Endothelial cell of umbilical vein (primary cell): Measurements from ENCODE around the gene GJA8. TPM values are rescaled to one million over a fixed set of nuclear protein-coding genes. Genes with fewer than 3 reads are reported as not detected.
"Not testable (repeated sequence)": the region's sequence is repeated elsewhere in the genome, so short reads cannot be mapped to it uniquely, and the experiment has no call there.

Experiments
- BruUV-seq: library from RNA; stranded (reverse); fragments of 400-500 nt; replicated peaks from 2 replicates; lab custom pipeline; 2021; lab: Mats Ljungman, UMichigan
- CTCF ChIA-PET: fragments of 300-600, 350-600 bp; sonication (Branson Sonifier 250); formaldehyde crosslinking; loops from one replicate; lab custom pipeline; 2021; ENCODE audit warnings: antibody characterized with exemption, inconsistent platforms; lab: Charles Lee
- POLR2A ChIA-PET: fragments of 300-600, 350-600 bp; sonication (Branson Sonifier 250); formaldehyde crosslinking; loops from one replicate; lab custom pipeline; 2021; ENCODE audit warnings: antibody characterized with exemption, inconsistent platforms; lab: Charles Lee
- DNase-seq: peaks from one replicate; pipeline ENCODE4 v3.0.0-alpha.2; 2011; ENCODE audit warnings: low read depth, low spot score
- FAIRE-seq: peaks from 2 replicates; lab custom pipeline; 2011; peaks lifted over from hg19 to GRCh38; lab: Jason Lieb, UNC
- H2AFZ ChIP-seq: 2 replicates; pipeline ENCODE4 v1.6.0; 2012; ENCODE audit warnings: low read depth, low read length, control low read depth, inconsistent platforms
- H3K27ac ChIP-seq: 2 replicates; pipeline ENCODE4 v1.5.1; 2011; ENCODE audit warnings: low read depth, mild to moderate bottlenecking, control low read depth, low read length, moderate library complexity; ENCODE audit not compliant: insufficient read depth
- H3K27me3 ChIP-seq, 2 experiments: 2 replicates each; pipeline versions ENCODE4 v1.6.0 to v1.6.1; 2011; ENCODE audit warnings: low read length in 2 of 2, mixed read lengths in 1 of 2; ENCODE audit not compliant: control insufficient read depth in 2 of 2, insufficient read depth in 2 of 2
- H3K36me3 ChIP-seq, 2 experiments: 2 replicates in 1 of 2; 3 replicates in 1 of 2; pipeline ENCODE4 v1.5.1; 2011; ENCODE audit warnings: low read length in 2 of 2, mild to moderate bottlenecking in 1 of 2, moderate library complexity in 1 of 2; ENCODE audit not compliant: control insufficient read depth in 2 of 2, insufficient read depth in 2 of 2; ENCODE audit errors: extremely low read depth in 1 of 2
- H3K4me1 ChIP-seq: 3 replicates; pipeline ENCODE4 v1.5.1; 2011; ENCODE audit warnings: mild to moderate bottlenecking, low read length; ENCODE audit not compliant: control insufficient read depth, insufficient read depth; ENCODE audit errors: extremely low read depth
- H3K4me2 ChIP-seq: 2 replicates; pipeline ENCODE4 v1.6.1; 2011; ENCODE audit warnings: low read length, control low read depth, mixed read lengths; ENCODE audit not compliant: insufficient read depth
- H3K4me3 ChIP-seq, 3 experiments: fragments of 200-600 bp in 1 of 3; sonication (generic), shearing (Covaris generic) in 1 of 3; replicated peaks in 1 of 3; 2 replicates each; pipeline ENCODE4 v1.5.1; 2011 to 2016; ENCODE audit warnings: control low read depth in 3 of 3, low read length in 3 of 3, mild to moderate bottlenecking in 2 of 3, inconsistent platforms in 1 of 3, low read depth in 1 of 3, moderate library complexity in 1 of 3; ENCODE audit not compliant: insufficient read depth in 1 of 3
- H3K79me2 ChIP-seq: 2 replicates; pipeline ENCODE4 v1.6.0; 2012; ENCODE audit warnings: low read length, inconsistent platforms; ENCODE audit not compliant: control insufficient read depth, insufficient read depth
- H3K9ac ChIP-seq: replicated peaks from 2 replicates; pipeline ENCODE3; 2011; ENCODE audit warnings: low read length, control low read depth; ENCODE audit not compliant: insufficient read depth; ENCODE audit errors: extremely low read depth
- H3K9me1 ChIP-seq: replicated peaks from 3 replicates; pipeline ENCODE4 v1.6.0; 2011; ENCODE audit warnings: mild to moderate bottlenecking, low read length; ENCODE audit not compliant: control insufficient read depth, insufficient read depth; ENCODE audit errors: extremely low read depth
- H3K9me3 ChIP-seq: replicated peaks from 2 replicates; pipeline ENCODE4 v1.5.1; 2012; ENCODE audit warnings: low read length, inconsistent platforms; ENCODE audit not compliant: control insufficient read depth, insufficient read depth
- H4K20me1 ChIP-seq: replicated peaks from 2 replicates; pipeline ENCODE3; 2011; ENCODE audit warnings: mild to moderate bottlenecking, low read length; ENCODE audit not compliant: control insufficient read depth, insufficient read depth; ENCODE audit errors: extremely low read depth
- POLR2A ChIP-seq: IDR thresholded peaks from 2 replicates; pipeline ENCODE4 v1.6.1; 2012; ENCODE audit warnings: low read depth, mild to moderate bottlenecking, control low read depth, low read length
- POLR2AphosphoS5 ChIP-seq: IDR thresholded peaks from 2 replicates; pipeline ENCODE4 v1.6.1; 2012; ENCODE audit warnings: low read depth, mild to moderate bottlenecking, control low read depth, low read length, moderate library complexity; ENCODE audit not compliant: insufficient read depth
- dilution Hi-C: fragments of 300-500 bp; cut with MboI; formaldehyde crosslinking; loops from one replicate; pipeline ENCODE4 v1.15.0; 2019; ENCODE audit warnings: low sequenced_read_pairs; ENCODE audit not compliant: extremely low pct_ligation_motif_present
- intact Hi-C: fragments of 100-400 bp; cut with micrococcal nuclease; formaldehyde crosslinking; loops from one replicate; pipeline ENCODE4 v1.10.0; 2022
- polyA plus RNA-seq, 4 experiments: library from polyadenylated mRNA; depleted of rRNA in 3 of 4; stranded (reverse) in 3 of 4; unstranded in 1 of 4; fragments of >200 nt; gene quantifications; 2 replicates each; pipeline versions ENCODE4 v1.2.1 to v1.2.3, GENCODE V29; 2011 to 2012; ENCODE audit warnings: missing spikeins in 1 of 4
- total RNA-seq: library from RNA; stranded (reverse); gene quantifications from 2 replicates; pipeline ENCODE4 v1.2.3, GENCODE V29; 2021

GJA8 gene
- total and polyA plus RNA-seq, 2 donors (not counting 3 experiments of a cell fraction or from before 2014, with no cell fraction given) = not detected

GRCh38 chr1:147928236-147929132, 25.9 kb downstream of the GJA8 start, which contains the start of gene GPR89B:
Gene GPR89B (plus strand): TSS chr1:147928420. CDS start chr1:147928537, 117 bp downstream.
- H3K36me3 ChIP-seq, BruUV-seq, POLR2A ChIA-PET, H4K20me1 ChIP-seq, intact Hi-C loops, H3K9ac ChIP-seq, dilution Hi-C loops, H3K9me3 ChIP-seq, H3K9me1 ChIP-seq, CTCF ChIA-PET, H3K4me1 ChIP-seq, H3K27me3 ChIP-seq, H3K79me2 ChIP-seq: not testable (repeated sequence)
- TF ChIP-seq POLR2A (peak; percentile 86), POLR2AphosphoS5 (peak; percentile 74)
- Histone ChIP-seq H2AFZ (peak within 1 kb of the TSS; percentile 95), H3K4me3 (peak within 1 kb of the TSS; percentile 68 to 94 (median 68)), H3K4me2 (peak within 1 kb of the TSS; percentile 47), H3K27ac (peak within 1 kb of the TSS; percentile 57)
- DNase-seq = peak; percentile 87
- peak; percentile 93 for FAIRE-seq

GRCh38 chr1:147931137-147931536, 28.5 kb downstream of the GJA8 start:
- FAIRE-seq, dilution Hi-C loops, H3K27me3 ChIP-seq, H4K20me1 ChIP-seq, H3K36me3 ChIP-seq, H3K9ac ChIP-seq, POLR2A ChIA-PET, H3K27ac ChIP-seq, H3K4me1 ChIP-seq, H3K4me3 ChIP-seq, H2AFZ ChIP-seq, BruUV-seq, H3K4me2 ChIP-seq, H3K9me1 ChIP-seq, DNase-seq, intact Hi-C loops, H3K9me3 ChIP-seq, H3K79me2 ChIP-seq: not testable (repeated sequence)
- CTCF ChIA-PET = interaction anchor here (1.6 kb wide), 1 partner anchor 39 kb away, joined by 4 read pairs; no protein-coding TSS in a partner anchor

- H4K20me1 ChIP-seq, H3K4me1 ChIP-seq, dilution Hi-C loops, H3K36me3 ChIP-seq, H3K9me3 ChIP-seq, POLR2A ChIA-PET, H3K4me2 ChIP-seq, FAIRE-seq, H3K27ac ChIP-seq, H3K27me3 ChIP-seq, H3K9me1 ChIP-seq, H3K79me2 ChIP-seq, CTCF ChIA-PET, BruUV-seq, H2AFZ ChIP-seq, intact Hi-C loops, DNase-seq, H3K9ac ChIP-seq, H3K4me3 ChIP-seq: not testable (repeated sequence)
These were observed 32.7 kb downstream of the GJA8 start for GRCh38 chr1:147935296-147935695.

- H3K4me2 ChIP-seq, H3K27ac ChIP-seq, H3K4me3 ChIP-seq, POLR2A ChIA-PET, intact Hi-C loops, H3K79me2 ChIP-seq, BruUV-seq, CTCF ChIA-PET, H3K9ac ChIP-seq, H3K27me3 ChIP-seq, H4K20me1 ChIP-seq, H3K36me3 ChIP-seq, DNase-seq, FAIRE-seq, H3K9me1 ChIP-seq, H3K9me3 ChIP-seq, dilution Hi-C loops, H2AFZ ChIP-seq, H3K4me1 ChIP-seq: not testable (repeated sequence)
These were observed 37.9 kb downstream of the GJA8 start for GRCh38 chr1:147940456-147940855.
